ENCODE measurements around the gene CTSC. TPM values are rescaled to one million over a fixed set of nuclear protein-coding genes. Genes with fewer than 3 reads are reported as not detected.

Gene CTSC
- total RNA-seq, 2 donors from 2014 or later, result 15.5 to 33.6 TPM

- DNase-seq (ENCODE audit: low spot score), result no peak
- Histone ChIP-seq H3K4me3 (no peak overlapping the region), H3K36me3 (no peaks in the 10 kb centered on the region), H3K27ac (no peak overlapping the region), H3K4me1 (no peaks in the 10 kb centered on the region), H3K9me3 (no peaks in the 10 kb centered on the region), H3K27me3 (no peaks in the 10 kb centered on the region)
- no peak for TF ChIP-seq CTCF (IDR thresholded peaks at IDR 0.05)
These were observed 41.0 kb upstream of the CTSC start for GRCh38 chr11:88378422-88379066.

GRCh38 chr11:88377646-88378045 lies 40.1 kb upstream of the CTSC start:
- Histone ChIP-seq H3K4me3 (no peak overlapping the region), H3K27ac (no peak overlapping the region), H3K9me3 (no peaks in the 10 kb centered on the region), H3K4me1 (no peaks in the 10 kb centered on the region), H3K36me3 (no peaks in the 10 kb centered on the region), H3K27me3 (no peaks in the 10 kb centered on the region)
- TF ChIP-seq CTCF (IDR thresholded peaks at IDR 0.05), result no peak
- DNase-seq (ENCODE audit: low spot score), result no peak

GRCh38 chr11:88377144-88377543 lies 39.6 kb upstream of the CTSC start:
- Histone ChIP-seq H3K9me3 (no peaks in the 10 kb centered on the region), H3K27ac (no peak overlapping the region), H3K27me3 (no peaks in the 10 kb centered on the region), H3K36me3 (no peaks in the 10 kb centered on the region), H3K4me3 (no peak overlapping the region), H3K4me1 (no peaks in the 10 kb centered on the region)
- DNase-seq (ENCODE audit: low spot score), result no peak
- TF ChIP-seq CTCF (IDR thresholded peaks at IDR 0.05), result no peak

- no peak for TF ChIP-seq CTCF (IDR thresholded peaks at IDR 0.05)
- Histone ChIP-seq H3K36me3 (no peaks in the 10 kb centered on the region), H3K9me3 (no peaks in the 10 kb centered on the region), H3K27me3 (no peaks in the 10 kb centered on the region), H3K27ac (no peak overlapping the region), H3K4me3 (no peak overlapping the region), H3K4me1 (no peaks in the 10 kb centered on the region)
- DNase-seq (ENCODE audit: low spot score), result no peak
These were observed 38.5 kb upstream of the CTSC start for GRCh38 chr11:88375927-88376470.

- TF ChIP-seq CTCF (IDR thresholded peaks at IDR 0.05), result no peak
- no peaks in the 10 kb centered on the region for H3K9me3 ChIP-seq
- H3K36me3 ChIP-seq, result no peaks in the 10 kb centered on the region
- H3K4me1 ChIP-seq, result no peaks in the 10 kb centered on the region
- H3K4me3 ChIP-seq, result no peak overlapping the region
- no peak overlapping the region for H3K27ac ChIP-seq
- H3K27me3 ChIP-seq, result no peaks in the 10 kb centered on the region
- DNase-seq (ENCODE audit: low spot score), result no peak
These were observed 33.2 kb upstream of the CTSC start for GRCh38 chr11:88370782-88371181.

GRCh38 chr11:88367310-88367709 lies 29.8 kb upstream of the CTSC start:
- H3K4me3 ChIP-seq, result no peak overlapping the region
- H3K9me3 ChIP-seq, result no peaks in the 10 kb centered on the region
- no peaks in the 10 kb centered on the region for H3K36me3 ChIP-seq
- H3K4me1 ChIP-seq, result no peaks in the 10 kb centered on the region
- H3K27me3 ChIP-seq, result no peaks in the 10 kb centered on the region
- no peak for DNase-seq (ENCODE audit: low spot score)
- TF ChIP-seq CTCF (IDR thresholded peaks at IDR 0.05), result no peak
- no peak overlapping the region for H3K27ac ChIP-seq

Measured in right atrium auricular region (tissue), 2 donors.